Left cardiac atrium (tissue), 4 donors: ENCODE data around the gene DGKI. TPM values are rescaled to one million over a fixed set of nuclear protein-coding genes. Genes with fewer than 3 reads are reported as not detected.
"Not testable (repeated sequence)": the region's sequence is repeated elsewhere in the genome, so short reads cannot be mapped to it uniquely, and the experiment has no call there.

Source experiments
- ATAC-seq, 2 donors: fragments of 200-7000 bp; cut with Tn5 transposase; one replicate each; pipeline ENCODE4 v1.9.1; 2020; ENCODE audit warnings: mild to moderate bottlenecking in 2 of 2, moderate library complexity in 2 of 2
- DNase-seq: peaks from one replicate; pipeline ENCODE4 v3.0.0-alpha.2; 2020
- intact Hi-C, 2 donors: fragments of 100-400 bp; cut with DNase I; formaldehyde crosslinking; loops; one replicate each; pipeline versions ENCODE4 v1.14.1 to v1.15.1; 2022 to 2023
- total RNA-seq, 2 donors: library from RNA; stranded (reverse); fragmentation: NEBNext Ultra II Directional; extraction: Animal tissue kit (Norgen Biotek cat#: 25700); gene quantifications; one replicate each; pipeline ENCODE4 v1.2.1, GENCODE V29; 2021
- donor health status: DM: no; HTN: yes; CAD: no.
- donor health status: DM: no; HTN: yes; CAD: no; lungs with severe emphysema.
- donor health status: DM: yes; HTN: yes; CAD: no.
- donor health status: Dilated cardiomyopathy.

The DGKI gene
- total RNA-seq, 2 donors from 2014 or later: 7.2 to 19.1 TPM

DNA sequence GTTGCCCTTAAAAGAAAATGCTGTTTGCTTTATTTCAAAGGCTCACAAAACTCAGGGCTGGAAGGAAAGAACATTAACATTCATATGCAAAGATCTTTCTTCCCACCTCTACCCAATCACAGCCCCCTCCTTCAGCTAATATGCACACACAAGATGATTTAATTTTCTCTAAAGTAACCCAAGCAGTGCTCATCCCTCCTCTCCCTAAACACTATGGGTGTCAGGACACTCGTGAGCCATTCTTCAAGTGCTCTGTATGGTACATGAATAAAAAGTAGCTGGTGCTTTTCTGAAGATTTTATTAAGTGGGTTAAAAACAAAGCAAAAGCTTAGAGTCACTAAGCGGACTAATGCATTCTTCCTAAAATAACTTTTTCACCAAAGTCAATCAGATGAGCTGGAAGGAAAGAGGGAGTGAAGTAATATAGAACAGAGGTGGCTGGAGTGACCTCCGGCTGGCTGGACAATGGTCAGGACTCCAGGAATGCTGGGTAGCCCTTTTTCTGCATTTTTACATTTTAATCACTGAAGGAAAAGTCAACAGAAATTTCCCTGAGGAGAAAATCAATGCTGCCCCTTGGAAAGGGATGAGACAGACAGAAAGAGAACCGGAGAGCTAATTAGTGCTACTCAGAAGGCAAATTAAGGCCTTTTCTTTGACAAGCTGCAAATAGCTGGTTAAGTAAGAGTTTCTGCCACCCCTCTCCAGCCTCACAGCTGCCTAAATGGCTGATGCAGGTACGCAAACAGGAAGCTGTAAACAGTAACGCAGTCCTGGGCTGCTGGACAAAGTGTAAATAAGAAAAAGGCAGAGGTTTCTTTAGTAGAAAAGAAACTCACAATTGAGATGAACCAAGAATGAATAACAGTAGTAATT is 6.6 kb downstream of the DGKI start:
- DNase-seq (no peak), ATAC-seq (peak in 1 of 2 donors; percentile 47)
- intact Hi-C loops: no loop called here

- ATAC-seq: no peak
- DNase-seq: no peak
- intact Hi-C loops: no loop called here
Measured at GRCh38 chr7:137838706-137839315, 8.0 kb downstream of the DGKI start.

DNA sequence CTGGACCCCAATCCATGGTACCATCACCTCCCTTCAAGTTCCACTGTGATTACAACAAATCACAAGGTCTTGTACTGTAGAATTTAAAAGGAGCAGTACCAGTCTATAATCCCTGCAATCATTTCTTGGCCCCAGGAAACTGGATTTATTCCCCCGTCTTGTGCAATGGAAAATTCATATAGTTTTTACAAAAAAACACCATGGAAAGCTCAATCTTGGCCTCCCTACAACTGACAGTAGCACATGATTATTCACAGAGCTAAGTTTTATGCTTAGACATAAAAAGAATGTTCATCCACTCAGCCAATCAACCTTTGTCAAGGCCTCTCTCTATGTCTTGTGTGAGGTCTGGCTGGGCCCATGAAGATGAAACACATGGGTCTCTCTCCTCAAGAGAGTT is 10.2 kb downstream of the DGKI start:
- intact Hi-C loops: no loop called here
- DNase-seq (no peak), ATAC-seq (no peak)

- DNase-seq (no peak), ATAC-seq (no peak)
- intact Hi-C loops: no loop called here
Measured at GRCh38 chr7:137836113-137836509, 10.7 kb downstream of the DGKI start.

DNA sequence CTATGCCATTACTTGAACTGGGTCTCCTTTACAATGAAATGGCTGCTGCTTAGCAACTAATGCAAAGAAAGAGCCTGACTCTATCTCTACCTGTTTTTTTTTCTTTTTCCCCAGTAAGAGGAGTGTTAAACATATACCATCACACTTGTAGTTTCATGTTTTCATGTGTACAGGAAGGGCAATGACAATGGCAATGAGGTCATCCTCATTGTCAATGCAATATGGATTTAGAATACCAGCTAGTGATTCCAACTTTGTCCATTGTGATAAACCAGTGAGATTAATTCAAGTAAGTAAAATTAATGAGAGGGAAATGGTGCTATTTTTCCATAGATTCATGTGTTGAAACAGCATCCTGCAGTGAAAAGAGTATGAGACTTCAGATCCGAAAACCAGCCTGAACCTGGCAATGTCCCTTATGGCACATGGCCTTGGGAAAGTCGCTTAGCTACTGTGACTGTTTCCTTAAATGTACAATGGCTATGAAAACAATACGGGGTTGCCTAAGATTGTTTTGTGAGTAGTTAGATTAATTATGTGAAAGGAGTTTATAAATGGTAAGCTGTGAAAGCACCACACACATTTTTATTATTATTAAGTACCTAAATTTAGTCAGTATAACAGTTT is 11.2 kb downstream of the DGKI start:
- DNase-seq (no peak), ATAC-seq (no peak)
- intact Hi-C loops: no loop called here

- DNase-seq (no peak), ATAC-seq (no peak)
- intact Hi-C loops: no loop called here
Measured at GRCh38 chr7:137834552-137834951, 12.2 kb downstream of the DGKI start.

- ATAC-seq, DNase-seq, intact Hi-C loops: not testable (repeated sequence)
Measured at GRCh38 chr7:137832990-137833389, 13.8 kb downstream of the DGKI start.

DNA sequence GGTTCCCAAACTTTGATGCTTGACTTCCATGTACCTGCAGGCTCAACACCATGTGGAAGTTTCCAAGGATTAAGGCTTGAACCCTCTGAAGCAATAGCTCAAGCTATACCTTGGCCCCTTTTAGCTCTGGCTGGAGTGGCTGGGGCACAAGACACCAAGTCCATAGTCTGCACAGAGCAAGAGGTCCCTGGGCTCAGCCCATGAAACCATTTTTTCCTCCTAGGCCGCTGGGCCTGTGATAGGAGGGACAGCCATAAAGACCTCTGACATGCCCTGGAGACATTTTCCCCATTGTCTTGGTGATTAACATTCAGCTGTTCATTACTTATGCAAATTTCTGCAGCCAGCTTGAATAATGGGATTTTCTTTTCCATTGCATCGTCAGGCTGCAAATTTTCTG is 14.4 kb downstream of the DGKI start:
- intact Hi-C loops: no loop called here
- ATAC-seq: no peak
- no peak for DNase-seq

- ATAC-seq, DNase-seq, intact Hi-C loops: not testable (repeated sequence)
Measured at GRCh38 chr7:137831555-137831954, 15.2 kb downstream of the DGKI start.

DNA sequence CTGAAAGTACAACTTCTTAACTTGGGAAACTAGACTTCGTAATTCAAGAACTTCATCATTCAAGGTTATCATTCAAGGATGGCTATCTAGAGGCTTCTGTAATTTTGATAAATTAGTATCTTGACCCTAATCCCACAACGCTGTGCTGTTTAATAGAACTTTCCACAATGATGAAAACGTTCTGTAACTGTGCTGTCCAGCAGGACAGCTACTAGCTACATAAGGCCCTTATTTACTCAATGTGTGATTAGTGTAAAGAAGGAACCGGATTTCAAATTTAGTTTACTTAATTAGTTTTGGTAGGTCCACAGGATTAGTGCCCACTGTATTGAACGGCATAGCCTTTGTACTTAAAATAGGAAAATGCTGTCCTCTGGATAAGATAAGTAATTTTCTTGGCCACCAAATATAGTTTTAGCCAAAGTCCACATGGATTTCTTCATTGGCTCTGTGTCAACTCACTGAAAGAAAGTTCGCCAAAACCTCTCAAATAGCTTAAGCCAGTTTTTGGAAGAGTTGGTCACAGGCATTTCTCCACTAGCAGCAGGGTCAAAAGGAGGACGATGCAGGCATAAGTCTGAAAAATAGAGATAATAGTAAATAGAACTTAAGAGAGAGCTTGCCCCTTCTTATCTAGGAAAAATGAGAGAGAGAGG is 17.3 kb downstream of the DGKI start:
- intact Hi-C loops: no loop called here
- DNase-seq (no peak), ATAC-seq (peak; percentile 17 to 54)

DNA sequence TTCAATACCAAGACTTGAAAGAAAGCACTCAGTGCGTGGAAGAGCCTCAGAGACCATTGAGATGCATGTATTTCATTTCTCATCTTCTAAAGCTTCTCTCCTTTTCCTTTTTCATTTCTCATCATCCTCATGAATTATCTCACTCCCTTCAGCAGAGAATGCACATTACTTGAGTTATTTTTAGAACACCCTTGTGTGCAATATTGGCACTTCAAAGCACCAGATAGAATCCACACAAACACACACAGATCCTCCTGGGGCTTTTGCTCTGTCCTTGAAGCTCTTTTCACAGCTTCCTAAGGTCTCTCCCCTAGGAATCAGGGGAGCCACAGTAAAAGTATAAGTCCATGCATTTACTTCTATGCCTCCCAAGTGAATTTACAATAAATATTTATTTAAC is 18.3 kb downstream of the DGKI start:
- intact Hi-C loops: no loop called here
- ATAC-seq: peak in 1 of 2 donors; percentile 36
- no peak for DNase-seq

DNA sequence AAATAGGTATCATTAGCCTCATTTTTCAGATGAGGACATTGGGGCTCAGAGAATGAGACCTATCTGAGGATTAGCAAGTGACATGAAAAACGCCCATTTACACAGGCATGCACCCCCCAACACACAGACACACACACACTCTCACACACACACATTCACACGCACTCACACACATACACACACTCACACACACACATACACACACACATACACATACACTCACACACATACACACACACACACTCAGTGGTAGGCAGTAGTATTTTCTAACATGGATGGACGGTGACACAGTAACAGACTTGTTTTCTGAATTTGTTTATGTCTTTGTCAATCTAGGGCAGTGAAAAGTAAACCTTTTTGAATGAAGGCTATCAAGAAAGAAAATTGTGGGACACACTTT is 21.3 kb downstream of the DGKI start:
- DNase-seq: no peak
- ATAC-seq: no peak
- intact Hi-C loops: no loop called here

DNA sequence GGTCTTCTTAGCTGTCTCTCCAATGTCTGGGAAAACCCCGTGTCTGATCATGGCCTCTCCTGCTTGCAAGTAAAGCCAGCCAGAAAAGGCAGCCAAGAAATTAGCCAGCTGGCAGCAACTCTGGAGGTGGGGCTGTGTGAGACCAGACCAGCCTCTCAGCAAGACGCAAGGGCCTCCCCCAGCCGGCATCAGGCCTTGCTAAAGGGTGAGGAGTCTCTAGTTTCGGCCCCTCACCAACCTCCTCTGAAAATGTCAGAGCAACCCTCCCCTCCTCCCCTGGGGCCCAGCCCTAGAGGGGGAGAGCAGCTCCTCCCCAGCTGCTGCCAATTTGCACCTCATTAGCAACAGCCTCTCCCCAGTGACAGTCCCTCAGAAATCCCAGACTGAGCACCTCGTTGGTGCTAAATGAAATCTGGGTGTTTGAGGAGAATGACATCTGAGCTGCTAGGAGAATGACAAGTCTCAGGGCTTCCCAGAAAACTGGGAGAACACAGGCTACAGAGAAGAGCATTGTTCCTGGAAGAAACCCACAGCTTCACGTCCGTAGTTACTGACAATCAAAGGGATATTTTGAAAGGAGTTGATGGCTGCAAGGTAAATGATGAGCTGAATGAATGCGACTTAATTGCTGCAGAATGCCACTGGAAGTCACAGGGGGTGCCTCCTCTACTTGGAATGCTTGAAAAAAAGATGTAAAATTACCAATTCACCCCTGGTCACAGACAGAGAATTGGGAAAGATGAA is 25.9 kb downstream of the DGKI start:
- DNase-seq (peak; percentile 81), ATAC-seq (peak; percentile 94)
- intact Hi-C loops: no loop called here

- intact Hi-C loops: no loop called here
- ATAC-seq: no peak
- no peak for DNase-seq
Measured at GRCh38 chr7:137820156-137820555, 26.6 kb downstream of the DGKI start.

- intact Hi-C loops: loop anchor here in 1 of 2 donors (5.0 kb wide), 1 partner anchor 79 kb away; no protein-coding TSS in a partner anchor
- DNase-seq (no peak), ATAC-seq (no peak)
Measured at GRCh38 chr7:137818036-137818435, 28.7 kb downstream of the DGKI start.

DNA sequence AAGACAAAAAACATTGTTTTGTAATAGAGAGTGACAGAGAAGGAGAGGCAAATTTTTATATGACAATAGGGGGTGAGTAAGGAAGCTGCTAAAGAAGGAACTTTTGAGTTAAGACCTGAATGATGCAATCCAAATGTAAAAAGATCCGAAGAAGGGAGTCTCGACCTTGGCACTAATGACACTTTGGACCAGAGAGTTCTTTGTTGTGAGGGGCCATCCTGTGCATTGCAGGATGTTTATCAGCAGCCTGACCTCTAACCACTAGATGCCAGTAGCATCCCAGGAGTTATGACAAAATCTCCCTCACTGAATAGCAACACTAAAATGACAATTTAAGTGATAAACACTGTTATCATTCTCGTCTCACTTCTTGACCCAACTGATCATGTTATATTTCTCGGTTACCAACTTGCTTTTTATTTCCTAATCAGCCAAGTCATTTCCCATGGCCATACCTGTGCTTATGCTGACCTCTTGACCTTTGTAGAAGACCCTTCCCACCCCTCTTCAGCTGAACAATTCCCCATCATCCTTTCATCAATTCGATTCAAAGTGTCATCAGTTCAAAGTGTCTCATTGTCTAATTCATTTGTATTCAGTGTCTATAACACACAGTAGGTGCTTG is 30.0 kb downstream of the DGKI start:
- ATAC-seq (no peak), DNase-seq (no peak)
- intact Hi-C loops: loop anchor here in 1 of 2 donors (5.0 kb wide), 1 partner anchor 80 kb away; no protein-coding TSS in a partner anchor

DNA sequence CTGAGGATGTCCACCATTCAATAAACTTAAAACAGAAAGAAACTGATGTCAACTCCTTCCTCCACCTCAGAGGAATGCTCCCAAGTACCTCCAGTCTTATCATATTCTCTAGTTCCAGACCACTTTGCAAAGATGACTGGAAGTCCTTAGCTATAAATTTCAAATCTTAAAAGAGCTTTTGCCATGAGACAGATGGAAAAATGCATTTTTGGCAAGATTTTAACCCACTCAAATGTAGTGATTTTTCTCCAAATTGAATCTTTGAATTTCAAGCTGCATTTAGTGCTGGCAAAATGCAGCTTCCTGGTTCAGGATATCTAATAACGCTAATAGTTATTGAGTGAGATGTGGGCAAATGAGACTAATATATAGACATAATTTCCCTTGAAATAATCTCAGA is 33.2 kb downstream of the DGKI start:
- no peak for DNase-seq
- no peak for ATAC-seq
- intact Hi-C loops: no loop called here

DNA sequence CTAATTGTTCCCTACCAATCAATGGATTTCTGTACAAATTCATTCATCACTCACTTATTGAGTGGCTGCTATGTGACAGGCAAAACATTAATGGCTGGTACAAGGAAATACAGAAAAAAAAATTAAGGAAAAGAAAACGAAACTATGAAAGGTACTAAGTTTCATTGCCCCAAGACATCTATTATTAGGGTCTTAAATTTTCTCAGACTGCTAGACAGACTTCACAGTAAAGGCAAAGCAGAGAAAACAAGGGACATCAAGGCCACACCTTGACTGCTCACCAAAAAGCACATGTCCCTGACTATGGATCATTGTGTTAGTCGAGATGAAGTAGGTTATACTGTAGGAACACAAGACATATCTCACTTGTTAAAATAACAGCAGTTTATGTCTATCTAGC is 36.5 kb downstream of the DGKI start:
- intact Hi-C loops: no loop called here
- ATAC-seq: no peak

DNA sequence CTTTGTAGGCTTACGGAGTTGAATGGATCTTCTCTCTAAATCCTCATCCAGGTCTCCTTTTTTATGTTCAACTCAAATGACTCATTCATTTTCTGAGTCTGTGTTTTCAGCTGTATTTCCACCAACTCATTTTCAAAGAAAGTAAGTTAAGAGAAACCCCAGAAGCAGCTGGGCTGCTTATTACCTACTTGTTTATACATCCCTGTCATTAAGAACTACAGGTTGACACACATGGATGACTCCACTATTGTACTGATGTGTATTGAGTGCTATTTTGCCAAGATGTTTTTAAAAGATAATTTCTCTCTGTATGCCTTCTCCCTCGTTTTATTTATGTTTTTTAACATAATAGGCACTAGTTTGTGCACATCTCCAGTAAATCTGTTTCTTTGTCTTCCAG is 41.9 kb downstream of the DGKI start:
- DNase-seq (no peak), ATAC-seq (no peak)
- intact Hi-C loops: no loop called here

More for the DNA sequence above, 36.5 kb downstream of the DGKI start:
- no peak for DNase-seq
